Breast epithelium (tissue), 4 donors: ENCODE measurements around the gene PBX3. TPM values are rescaled to one million over a fixed set of nuclear protein-coding genes. Genes with fewer than 3 reads are reported as not detected.

Experiments used
- DNase-seq, 2 donors: peaks; one replicate each; pipeline ENCODE4 v3.0.0-alpha.2; 2019; ENCODE audit warnings: low spot score in 2 of 2
- H3K27ac ChIP-seq, 2 donors: fragments of 200-600 bp; sonication (generic) in 1 of 2; one replicate each; pipeline ENCODE4 v1.5.1; 2016 to 2019; ENCODE audit warnings: mild to moderate bottlenecking in 1 of 2
- H3K27me3 ChIP-seq, 2 donors: fragments of 200-600 bp; sonication (generic) in 1 of 2; one replicate each; pipeline versions ENCODE4 v1.5.1 to v1.6.0; 2017 to 2019; ENCODE audit warnings: control low read depth in 1 of 2, mild to moderate bottlenecking in 1 of 2
- H3K36me3 ChIP-seq: fragments of 200-600 bp; one replicate; pipeline ENCODE4 v1.5.1; 2019
- H3K4me1 ChIP-seq, 2 donors: fragments of 200-600 bp; sonication (generic); one replicate each; pipeline ENCODE4 v1.5.1; 2016 to 2019; ENCODE audit warnings: control low read depth in 1 of 2
- H3K4me3 ChIP-seq, 3 donors: fragments of 200-600 bp; sonication (generic); 1 replicate in 2 of 3; 2 replicates in 1 of 3; pipeline ENCODE4 v1.5.1; 2016 to 2019; ENCODE audit warnings: mild to moderate bottlenecking in 3 of 3, moderate library complexity in 2 of 3
- H3K9me3 ChIP-seq, 2 donors: fragments of 200-600 bp; sonication (generic) in 1 of 2; one replicate each; pipeline ENCODE4 v1.5.1; 2016 to 2019; ENCODE audit warnings: control low read depth in 1 of 2
- CTCF ChIP-seq, 3 donors: fragments of 450-650 bp; IDR thresholded peaks; one replicate each; pipeline ENCODE4 v1.5.1; 2016 to 2017; ENCODE audit warnings: antibody characterized with exemption in 3 of 3, mild to moderate bottlenecking in 3 of 3, moderate library complexity in 3 of 3
- POLR2A ChIP-seq: fragments of 450-650 bp; IDR thresholded peaks from one replicate; pipeline ENCODE4 v1.6.1; 2016; ENCODE audit warnings: antibody characterized with exemption, mild to moderate bottlenecking, moderate library complexity
- POLR2AphosphoS5 ChIP-seq, 3 donors: sonication (generic); formaldehyde crosslinking; IDR thresholded peaks; one replicate each; pipeline ENCODE4 v1.6.1; 2017; ENCODE audit warnings: antibody characterized with exemption in 3 of 3
- intact Hi-C: fragments of 100-400 bp; cut with DNase I; formaldehyde crosslinking; loops from one replicate; pipeline ENCODE4 v1.15.1; 2023; ENCODE audit warnings: low total_unique reads
- total RNA-seq, 3 donors: library from RNA; depleted of rRNA; stranded (reverse); fragments of >200 nt; gene quantifications; one replicate each; pipeline ENCODE4 v1.1.0, GENCODE V29; 2016

PBX3 gene
- total RNA-seq, 3 donors from 2014 or later, result 29.5 to 31.2 (median 29.8) TPM

- no peaks in the 10 kb centered on the region for H3K9me3 ChIP-seq
- no peak for DNase-seq
- no peak overlapping the region for H3K27ac ChIP-seq
- H3K36me3 ChIP-seq, result no peaks in the 10 kb centered on the region
- no peaks in the 10 kb centered on the region for H3K4me1 ChIP-seq
- intact Hi-C loops, result no loop called here
- no peak overlapping the region for H3K4me3 ChIP-seq
- no peak for TF ChIP-seq CTCF (IDR thresholded peaks at IDR 0.05)
- no peak for TF ChIP-seq POLR2A
- no peak for TF ChIP-seq POLR2AphosphoS5 (IDR thresholded peaks at IDR 0.05)
- H3K27me3 ChIP-seq, result no peaks in the 10 kb centered on the region
Observed at GRCh38 chr9:125896404-125896803, 149.2 kb downstream of the PBX3 start.

- TF ChIP-seq POLR2AphosphoS5 (IDR thresholded peaks at IDR 0.05), result no peak
- no peak for TF ChIP-seq CTCF (IDR thresholded peaks at IDR 0.05)
- TF ChIP-seq POLR2A, result no peak
- H3K4me1 ChIP-seq, result no peaks in the 10 kb centered on the region
- intact Hi-C loops, result no loop called here
Observed at GRCh38 chr9:125896964-125897363, 149.8 kb downstream of the PBX3 start.

GRCh38 chr9:125897481-125897880, 150.3 kb downstream of the PBX3 start:
- intact Hi-C loops, result no loop called here
- Histone ChIP-seq H3K9me3 (no peaks in the 10 kb centered on the region), H3K27ac (no peak overlapping the region), H3K4me1 (no peaks in the 10 kb centered on the region), H3K36me3 (no peaks in the 10 kb centered on the region), H3K27me3 (no peaks in the 10 kb centered on the region), H3K4me3 (no peak overlapping the region)
- DNase-seq, result no peak
- TF ChIP-seq POLR2AphosphoS5 (IDR thresholded peaks at IDR 0.05) (no peak), POLR2A (no peak), CTCF (IDR thresholded peaks at IDR 0.05) (no peak)

More at GRCh38 chr9:125896964-125897363, 149.8 kb downstream of the PBX3 start:
- H3K27ac ChIP-seq, result no peak overlapping the region
- H3K36me3 ChIP-seq, result no peaks in the 10 kb centered on the region
- no peaks in the 10 kb centered on the region for H3K27me3 ChIP-seq
- H3K4me3 ChIP-seq, result no peak overlapping the region
- DNase-seq, result no peak
- H3K9me3 ChIP-seq, result no peaks in the 10 kb centered on the region

GRCh38 chr9:125902214-125902613, 155.0 kb downstream of the PBX3 start:
- no peaks in the 10 kb centered on the region for H3K9me3 ChIP-seq
- H3K27ac ChIP-seq, result no peak overlapping the region
- H3K4me3 ChIP-seq, result no peak overlapping the region
- H3K36me3 ChIP-seq, result no peaks in the 10 kb centered on the region
- TF ChIP-seq POLR2AphosphoS5 (IDR thresholded peaks at IDR 0.05) (no peak), POLR2A (no peak), CTCF (IDR thresholded peaks at IDR 0.05) (no peak)
- no peak for DNase-seq
- intact Hi-C loops, result no loop called here
- no peaks in the 10 kb centered on the region for H3K27me3 ChIP-seq
- H3K4me1 ChIP-seq, result no peaks in the 10 kb centered on the region

- no peak overlapping the region for H3K4me3 ChIP-seq
- H3K27me3 ChIP-seq, result no peaks in the 10 kb centered on the region
- no peaks in the 10 kb centered on the region for H3K4me1 ChIP-seq
- H3K9me3 ChIP-seq, result no peaks in the 10 kb centered on the region
- TF ChIP-seq POLR2A, result no peak
- no peak for TF ChIP-seq POLR2AphosphoS5 (IDR thresholded peaks at IDR 0.05)
- TF ChIP-seq CTCF (IDR thresholded peaks at IDR 0.05), result no peak
- intact Hi-C loops, result no loop called here
- no peak for DNase-seq
- no peaks in the 10 kb centered on the region for H3K36me3 ChIP-seq
- no peak overlapping the region for H3K27ac ChIP-seq
Observed at GRCh38 chr9:125902831-125903512, 155.8 kb downstream of the PBX3 start.
